Peyer's patch (tissue), 4 donors: ENCODE data around the gene MEGF10.

Source experiments
- CTCF ChIP-seq, 6 experiments: fragments of 450-650 bp in 4 of 6; fragments of 200-600 bp in 2 of 6; sonication (generic) in 1 of 6; IDR thresholded peaks; one replicate each; pipeline ENCODE4 v1.5.1; 2017 to 2019; ENCODE audit warnings: antibody characterized with exemption in 6 of 6, mild to moderate bottlenecking in 3 of 6, moderate library complexity in 1 of 6
- POLR2A ChIP-seq, 2 donors: fragments of 450-650 bp; IDR thresholded peaks; one replicate each; pipeline ENCODE4 v1.5.1; 2017; ENCODE audit warnings: antibody characterized with exemption in 2 of 2, mild to moderate bottlenecking in 2 of 2, moderate library complexity in 2 of 2

- TF ChIP-seq POLR2A (IDR thresholded peaks at IDR 0.05), result no peak
- no peak for TF ChIP-seq CTCF (IDR thresholded peaks at IDR 0.05)
Measured at GRCh38 chr5:127358740-127359139, 68.1 kb downstream of the MEGF10 start.
